ENCODE measurements around the gene GABRE. TPM values are rescaled to one million over a fixed set of nuclear protein-coding genes. Genes with fewer than 3 reads are reported as not detected.
A peak's percentile ranks its signal among the peaks of the same experiment; 100 is the strongest.

The GABRE gene
- polyA plus RNA-seq, 1 donor, result 47.5 TPM

GRCh38 chrX:151985955-151986354 lies 11.5 kb upstream of the GABRE start:
- Histone ChIP-seq H3K27me3 (ENCODE audit: control insufficient read depth, insufficient read depth, low read length) (no peaks in the 10 kb centered on the region), H3K36me3 (ENCODE audit: control insufficient read depth, insufficient read depth, low read length) (no peaks in the 10 kb centered on the region), H3K4me3 (ENCODE audit: low read length) (no peak overlapping the region), H3K27ac (ENCODE audit: low read length) (peak overlapping the region; percentile 78), H3K4me1 (ENCODE audit: control insufficient read depth, insufficient read depth, low read length) (peaks cover 36% of the 10 kb centered on the region), H3K9me3 (ENCODE audit: control insufficient read depth, low read depth, low read length) (no peaks in the 10 kb centered on the region)
- DNase-seq, result peak; percentile 64 to 87
- WGBS (ENCODE audit: insufficient coverage, low lambda C conversion rate), result no CpG with 5 or more reads among the region's 3 CpGs

- Histone ChIP-seq H3K27ac (ENCODE audit: low read length) (peak overlapping the region; percentile 78), H3K4me3 (ENCODE audit: low read length) (no peak overlapping the region), H3K36me3 (ENCODE audit: control insufficient read depth, insufficient read depth, low read length) (no peaks in the 10 kb centered on the region), H3K4me1 (ENCODE audit: control insufficient read depth, insufficient read depth, low read length) (peaks cover 36% of the 10 kb centered on the region), H3K9me3 (ENCODE audit: control insufficient read depth, low read depth, low read length) (no peaks in the 10 kb centered on the region), H3K27me3 (ENCODE audit: control insufficient read depth, insufficient read depth, low read length) (no peaks in the 10 kb centered on the region)
- DNase-seq, result no peak
- WGBS (ENCODE audit: insufficient coverage, low lambda C conversion rate), result no CpG with 5 or more reads among the region's 4 CpGs
Observed at GRCh38 chrX:151985531-151985930, 11.1 kb upstream of the GABRE start.

GRCh38 chrX:151984902-151985301 lies 10.4 kb upstream of the GABRE start:
- no peak overlapping the region for H3K4me3 ChIP-seq (ENCODE audit: low read length)
- H3K27me3 ChIP-seq (ENCODE audit: control insufficient read depth, insufficient read depth, low read length), result no peaks in the 10 kb centered on the region
- H3K36me3 ChIP-seq (ENCODE audit: control insufficient read depth, insufficient read depth, low read length), result no peaks in the 10 kb centered on the region
- no CpG with 5 or more reads among the region's 4 CpGs for WGBS (ENCODE audit: insufficient coverage, low lambda C conversion rate)
- no peak for DNase-seq
- no peaks in the 10 kb centered on the region for H3K9me3 ChIP-seq (ENCODE audit: control insufficient read depth, low read depth, low read length)
- peaks cover 36% of the 10 kb centered on the region for H3K4me1 ChIP-seq (ENCODE audit: control insufficient read depth, insufficient read depth, low read length)
- H3K27ac ChIP-seq (ENCODE audit: low read length), result peak overlapping the region; percentile 78

GRCh38 chrX:151984328-151984727 lies 9.9 kb upstream of the GABRE start:
- no CpG with 5 or more reads among the region's 3 CpGs for WGBS (ENCODE audit: insufficient coverage, low lambda C conversion rate)
- no peaks in the 10 kb centered on the region for H3K36me3 ChIP-seq (ENCODE audit: control insufficient read depth, insufficient read depth, low read length)
- H3K27ac ChIP-seq (ENCODE audit: low read length), result peak overlapping the region; percentile 78
- no peaks in the 10 kb centered on the region for H3K27me3 ChIP-seq (ENCODE audit: control insufficient read depth, insufficient read depth, low read length)
- peaks cover 36% of the 10 kb centered on the region for H3K4me1 ChIP-seq (ENCODE audit: control insufficient read depth, insufficient read depth, low read length)
- no peaks in the 10 kb centered on the region for H3K9me3 ChIP-seq (ENCODE audit: control insufficient read depth, low read depth, low read length)
- H3K4me3 ChIP-seq (ENCODE audit: low read length), result no peak overlapping the region
- DNase-seq, result no peak

- Histone ChIP-seq H3K4me3 (ENCODE audit: low read length) (no peak overlapping the region), H3K27me3 (ENCODE audit: control insufficient read depth, insufficient read depth, low read length) (no peaks in the 10 kb centered on the region), H3K36me3 (ENCODE audit: control insufficient read depth, insufficient read depth, low read length) (no peaks in the 10 kb centered on the region), H3K4me1 (ENCODE audit: control insufficient read depth, insufficient read depth, low read length) (peaks cover 31% of the 10 kb centered on the region), H3K27ac (ENCODE audit: low read length) (peak overlapping the region; percentile 58), H3K9me3 (ENCODE audit: control insufficient read depth, low read depth, low read length) (no peaks in the 10 kb centered on the region)
- DNase-seq, result peak; percentile 36 to 69
Observed at GRCh38 chrX:151983186-151983585, 8.7 kb upstream of the GABRE start.

- no CpG with 5 or more reads among the region's 3 CpGs for WGBS (ENCODE audit: insufficient coverage, low lambda C conversion rate)
- Histone ChIP-seq H3K4me1 (ENCODE audit: control insufficient read depth, insufficient read depth, low read length) (peaks cover 31% of the 10 kb centered on the region), H3K4me3 (ENCODE audit: low read length) (no peak overlapping the region), H3K27me3 (ENCODE audit: control insufficient read depth, insufficient read depth, low read length) (no peaks in the 10 kb centered on the region), H3K27ac (ENCODE audit: low read length) (peak overlapping the region; percentile 93), H3K36me3 (ENCODE audit: control insufficient read depth, insufficient read depth, low read length) (no peaks in the 10 kb centered on the region), H3K9me3 (ENCODE audit: control insufficient read depth, low read depth, low read length) (no peaks in the 10 kb centered on the region)
- DNase-seq, result peak; percentile 56 to 82
Observed at GRCh38 chrX:151982222-151982621, 7.7 kb upstream of the GABRE start.

- no CpG with 5 or more reads among the region's 2 CpGs for WGBS (ENCODE audit: insufficient coverage, low lambda C conversion rate)
- no peak for DNase-seq
- peaks cover 24% of the 10 kb centered on the region for H3K4me1 ChIP-seq (ENCODE audit: control insufficient read depth, insufficient read depth, low read length)
- H3K27ac ChIP-seq (ENCODE audit: low read length), result peak overlapping the region; percentile 93
- no peaks in the 10 kb centered on the region for H3K36me3 ChIP-seq (ENCODE audit: control insufficient read depth, insufficient read depth, low read length)
- H3K27me3 ChIP-seq (ENCODE audit: control insufficient read depth, insufficient read depth, low read length), result no peaks in the 10 kb centered on the region
- H3K4me3 ChIP-seq (ENCODE audit: low read length), result no peak overlapping the region
- no peaks in the 10 kb centered on the region for H3K9me3 ChIP-seq (ENCODE audit: control insufficient read depth, low read depth, low read length)
Observed at GRCh38 chrX:151981129-151981528, 6.7 kb upstream of the GABRE start.

GRCh38 chrX:151977923-151978322 lies 3.4 kb upstream of the GABRE start:
- Histone ChIP-seq H3K27ac (ENCODE audit: low read length) (no peak overlapping the region), H3K27me3 (ENCODE audit: control insufficient read depth, insufficient read depth, low read length) (no peaks in the 10 kb centered on the region), H3K36me3 (ENCODE audit: control insufficient read depth, insufficient read depth, low read length) (no peaks in the 10 kb centered on the region), H3K4me1 (ENCODE audit: control insufficient read depth, insufficient read depth, low read length) (peaks cover 13% of the 10 kb centered on the region), H3K4me3 (ENCODE audit: low read length) (no peak overlapping the region), H3K9me3 (ENCODE audit: control insufficient read depth, low read depth, low read length) (no peaks in the 10 kb centered on the region)
- DNase-seq, result no peak
- WGBS (ENCODE audit: insufficient coverage, low lambda C conversion rate), result no CpG with 5 or more reads among the region's 1 CpG

- H3K4me3 ChIP-seq (ENCODE audit: low read length), result no peak overlapping the region
- DNase-seq, result no peak
- H3K27ac ChIP-seq (ENCODE audit: low read length), result no peak overlapping the region
- H3K27me3 ChIP-seq (ENCODE audit: control insufficient read depth, insufficient read depth, low read length), result no peaks in the 10 kb centered on the region
- no CpG with 5 or more reads among the region's 5 CpGs for WGBS (ENCODE audit: insufficient coverage, low lambda C conversion rate)
- H3K9me3 ChIP-seq (ENCODE audit: control insufficient read depth, low read depth, low read length), result no peaks in the 10 kb centered on the region
- H3K4me1 ChIP-seq (ENCODE audit: control insufficient read depth, insufficient read depth, low read length), result peaks cover 13% of the 10 kb centered on the region
- no peaks in the 10 kb centered on the region for H3K36me3 ChIP-seq (ENCODE audit: control insufficient read depth, insufficient read depth, low read length)
Observed at GRCh38 chrX:151977009-151977408, 2.5 kb upstream of the GABRE start.

- Histone ChIP-seq H3K4me3 (ENCODE audit: low read length) (no peak overlapping the region), H3K4me1 (ENCODE audit: control insufficient read depth, insufficient read depth, low read length) (peaks cover 4% of the 10 kb centered on the region)
- no CpG with 5 or more reads among the region's 5 CpGs for WGBS (ENCODE audit: insufficient coverage, low lambda C conversion rate)
Observed at GRCh38 chrX:151975736-151976275, 1.3 kb upstream of the GABRE start.

GRCh38 chrX:151975228-151975593 lies 735 bp upstream of the GABRE start:
- no peaks in the 10 kb centered on the region for H3K27me3 ChIP-seq (ENCODE audit: control insufficient read depth, insufficient read depth, low read length)
- DNase-seq, result no peak
- H3K27ac ChIP-seq (ENCODE audit: low read length), result peak overlapping the region; percentile 51
- WGBS (ENCODE audit: insufficient coverage, low lambda C conversion rate), result no CpG with 5 or more reads among the region's 8 CpGs
- peaks cover 4% of the 10 kb centered on the region for H3K4me1 ChIP-seq (ENCODE audit: control insufficient read depth, insufficient read depth, low read length)
- H3K4me3 ChIP-seq (ENCODE audit: low read length), result peak overlapping the region; percentile 46
- no peaks in the 10 kb centered on the region for H3K9me3 ChIP-seq (ENCODE audit: control insufficient read depth, low read depth, low read length)
- H3K36me3 ChIP-seq (ENCODE audit: control insufficient read depth, insufficient read depth, low read length), result no peaks in the 10 kb centered on the region

More at GRCh38 chrX:151975736-151976275, 1.3 kb upstream of the GABRE start:
- H3K9me3 ChIP-seq (ENCODE audit: control insufficient read depth, low read depth, low read length), result no peaks in the 10 kb centered on the region
- no peaks in the 10 kb centered on the region for H3K36me3 ChIP-seq (ENCODE audit: control insufficient read depth, insufficient read depth, low read length)
- DNase-seq, result no peak
- no peak overlapping the region for H3K27ac ChIP-seq (ENCODE audit: low read length)
- no peaks in the 10 kb centered on the region for H3K27me3 ChIP-seq (ENCODE audit: control insufficient read depth, insufficient read depth, low read length)
